Measurements from ENCODE around the gene GDF10.

The GDF10 gene

GRCh38 chr10:47291682-47292081, 8.3 kb upstream of the GDF10 start:
- Histone ChIP-seq H3K4me1 (ENCODE audit: control insufficient read depth in 1 of 2, insufficient read depth in 2 of 2, low read length in 2 of 2) (no peaks in the 10 kb centered on the region), H3K27me3 (ENCODE audit: control insufficient read depth in 1 of 2, insufficient read depth in 2 of 2, low read length in 2 of 2) (peaks cover 0 to 3% of the 10 kb centered on the region in 2 donors), H3K27ac (ENCODE audit: low read depth, low read length) (no peak overlapping the region), H3K36me3 (ENCODE audit: control insufficient read depth in 1 of 2, insufficient read depth in 2 of 2, low read length in 2 of 2) (no peaks in the 10 kb centered on the region), H3K9me3 (ENCODE audit: control insufficient read depth in 1 of 2, low read length in 2 of 2) (no peaks in the 10 kb centered on the region), H3K4me3 (ENCODE audit: low read depth in 1 of 2, low read length in 2 of 2) (no peak overlapping the region), H3K9ac (ENCODE audit: low read depth in 1 of 2, low read length in 2 of 2) (no peak overlapping the region)

- H3K9ac ChIP-seq (ENCODE audit: low read depth in 1 of 2, low read length in 2 of 2), result no peak overlapping the region
Measured at GRCh38 chr10:47294057-47294456, 5.9 kb upstream of the GDF10 start.

GRCh38 chr10:47294501-47294900, 5.5 kb upstream of the GDF10 start:
- no peak overlapping the region for H3K4me3 ChIP-seq (ENCODE audit: low read depth in 1 of 2, low read length in 2 of 2)
- no peaks in the 10 kb centered on the region for H3K9me3 ChIP-seq (ENCODE audit: control insufficient read depth in 1 of 2, low read length in 2 of 2)
- no peak overlapping the region for H3K9ac ChIP-seq (ENCODE audit: low read depth in 1 of 2, low read length in 2 of 2)
- H3K27me3 ChIP-seq (ENCODE audit: control insufficient read depth in 1 of 2, insufficient read depth in 2 of 2, low read length in 2 of 2), result peaks cover 5 to 23% of the 10 kb centered on the region in 2 donors
- no peak overlapping the region for H3K27ac ChIP-seq (ENCODE audit: low read depth, low read length)
- H3K36me3 ChIP-seq (ENCODE audit: control insufficient read depth in 1 of 2, insufficient read depth in 2 of 2, low read length in 2 of 2), result no peaks in the 10 kb centered on the region
- H3K4me1 ChIP-seq (ENCODE audit: control insufficient read depth in 1 of 2, insufficient read depth in 2 of 2, low read length in 2 of 2), result no peaks in the 10 kb centered on the region

More at GRCh38 chr10:47294057-47294456, 5.9 kb upstream of the GDF10 start:
- no peaks in the 10 kb centered on the region for H3K4me1 ChIP-seq (ENCODE audit: control insufficient read depth in 1 of 2, insufficient read depth in 2 of 2, low read length in 2 of 2)
- H3K27me3 ChIP-seq (ENCODE audit: control insufficient read depth in 1 of 2, insufficient read depth in 2 of 2, low read length in 2 of 2), result peaks cover 3 to 19% of the 10 kb centered on the region in 2 donors
- no peaks in the 10 kb centered on the region for H3K36me3 ChIP-seq (ENCODE audit: control insufficient read depth in 1 of 2, insufficient read depth in 2 of 2, low read length in 2 of 2)
- H3K27ac ChIP-seq (ENCODE audit: low read depth, low read length), result no peak overlapping the region
- H3K9me3 ChIP-seq (ENCODE audit: control insufficient read depth in 1 of 2, low read length in 2 of 2), result no peaks in the 10 kb centered on the region
- no peak overlapping the region for H3K4me3 ChIP-seq (ENCODE audit: low read depth in 1 of 2, low read length in 2 of 2)

- Histone ChIP-seq H3K4me1 (ENCODE audit: control insufficient read depth in 1 of 2, insufficient read depth in 2 of 2, low read length in 2 of 2) (no peaks in the 10 kb centered on the region), H3K4me3 (ENCODE audit: low read depth in 1 of 2, low read length in 2 of 2) (no peak overlapping the region), H3K9me3 (ENCODE audit: control insufficient read depth in 1 of 2, low read length in 2 of 2) (no peaks in the 10 kb centered on the region), H3K9ac (ENCODE audit: low read depth in 1 of 2, low read length in 2 of 2) (no peak overlapping the region), H3K36me3 (ENCODE audit: control insufficient read depth in 1 of 2, insufficient read depth in 2 of 2, low read length in 2 of 2) (no peaks in the 10 kb centered on the region), H3K27ac (ENCODE audit: low read depth, low read length) (no peak overlapping the region), H3K27me3 (ENCODE audit: control insufficient read depth in 1 of 2, insufficient read depth in 2 of 2, low read length in 2 of 2) (peaks cover 12 to 28% of the 10 kb centered on the region in 2 donors)
Measured at GRCh38 chr10:47295411-47295810, 4.6 kb upstream of the GDF10 start.

GRCh38 chr10:47296156-47296894, 3.7 kb upstream of the GDF10 start:
- H3K9ac ChIP-seq (ENCODE audit: low read depth in 1 of 2, low read length in 2 of 2), result no peak overlapping the region
- peaks cover 21 to 35% of the 10 kb centered on the region in 2 donors for H3K27me3 ChIP-seq (ENCODE audit: control insufficient read depth in 1 of 2, insufficient read depth in 2 of 2, low read length in 2 of 2)
- no peaks in the 10 kb centered on the region for H3K9me3 ChIP-seq (ENCODE audit: control insufficient read depth in 1 of 2, low read length in 2 of 2)
- no peaks in the 10 kb centered on the region for H3K36me3 ChIP-seq (ENCODE audit: control insufficient read depth in 1 of 2, insufficient read depth in 2 of 2, low read length in 2 of 2)
- no peak overlapping the region for H3K27ac ChIP-seq (ENCODE audit: low read depth, low read length)
- H3K4me1 ChIP-seq (ENCODE audit: control insufficient read depth in 1 of 2, insufficient read depth in 2 of 2, low read length in 2 of 2), result no peaks in the 10 kb centered on the region
- H3K4me3 ChIP-seq (ENCODE audit: low read depth in 1 of 2, low read length in 2 of 2), result no peak overlapping the region

- peaks cover 22 to 41% of the 10 kb centered on the region in 2 donors for H3K27me3 ChIP-seq (ENCODE audit: control insufficient read depth in 1 of 2, insufficient read depth in 2 of 2, low read length in 2 of 2)
- H3K4me3 ChIP-seq (ENCODE audit: low read depth in 1 of 2, low read length in 2 of 2), result no peak overlapping the region
- H3K36me3 ChIP-seq (ENCODE audit: control insufficient read depth in 1 of 2, insufficient read depth in 2 of 2, low read length in 2 of 2), result no peaks in the 10 kb centered on the region
- H3K27ac ChIP-seq (ENCODE audit: low read depth, low read length), result no peak overlapping the region
- H3K9ac ChIP-seq (ENCODE audit: low read depth in 1 of 2, low read length in 2 of 2), result no peak overlapping the region
- no peaks in the 10 kb centered on the region for H3K4me1 ChIP-seq (ENCODE audit: control insufficient read depth in 1 of 2, insufficient read depth in 2 of 2, low read length in 2 of 2)
- no peaks in the 10 kb centered on the region for H3K9me3 ChIP-seq (ENCODE audit: control insufficient read depth in 1 of 2, low read length in 2 of 2)
Measured at GRCh38 chr10:47296941-47297340, 3.1 kb upstream of the GDF10 start.

- Histone ChIP-seq H3K9me3 (ENCODE audit: control insufficient read depth in 1 of 2, low read length in 2 of 2) (no peaks in the 10 kb centered on the region), H3K27ac (ENCODE audit: low read depth, low read length) (no peak overlapping the region), H3K4me1 (ENCODE audit: control insufficient read depth in 1 of 2, insufficient read depth in 2 of 2, low read length in 2 of 2) (no peaks in the 10 kb centered on the region), H3K27me3 (ENCODE audit: control insufficient read depth in 1 of 2, insufficient read depth in 2 of 2, low read length in 2 of 2) (peaks cover 22 to 52% of the 10 kb centered on the region in 2 donors), H3K4me3 (ENCODE audit: low read depth in 1 of 2, low read length in 2 of 2) (no peak overlapping the region), H3K36me3 (ENCODE audit: control insufficient read depth in 1 of 2, insufficient read depth in 2 of 2, low read length in 2 of 2) (no peaks in the 10 kb centered on the region), H3K9ac (ENCODE audit: low read depth in 1 of 2, low read length in 2 of 2) (no peak overlapping the region)
Measured at GRCh38 chr10:47297866-47298540, 2.0 kb upstream of the GDF10 start.

GRCh38 chr10:47298715-47299114, 1.3 kb upstream of the GDF10 start:
- Histone ChIP-seq H3K27me3 (ENCODE audit: control insufficient read depth in 1 of 2, insufficient read depth in 2 of 2, low read length in 2 of 2) (peaks cover 19 to 59% of the 10 kb centered on the region in 2 donors), H3K36me3 (ENCODE audit: control insufficient read depth in 1 of 2, insufficient read depth in 2 of 2, low read length in 2 of 2) (no peaks in the 10 kb centered on the region), H3K9ac (ENCODE audit: low read depth in 1 of 2, low read length in 2 of 2) (no peak overlapping the region), H3K9me3 (ENCODE audit: control insufficient read depth in 1 of 2, low read length in 2 of 2) (no peaks in the 10 kb centered on the region), H3K4me3 (ENCODE audit: low read depth in 1 of 2, low read length in 2 of 2) (no peak overlapping the region), H3K4me1 (ENCODE audit: control insufficient read depth in 1 of 2, insufficient read depth in 2 of 2, low read length in 2 of 2) (no peaks in the 10 kb centered on the region), H3K27ac (ENCODE audit: low read depth, low read length) (no peak overlapping the region)

GRCh38 chr10:47300429-47300931, 483 bp downstream of the GDF10 start:
- H3K9ac ChIP-seq (ENCODE audit: low read depth in 1 of 2, low read length in 2 of 2), result no peak overlapping the region
- H3K27ac ChIP-seq (ENCODE audit: low read depth, low read length), result no peak overlapping the region
- H3K4me1 ChIP-seq (ENCODE audit: control insufficient read depth in 1 of 2, insufficient read depth in 2 of 2, low read length in 2 of 2), result no peaks in the 10 kb centered on the region
- H3K27me3 ChIP-seq (ENCODE audit: control insufficient read depth in 1 of 2, insufficient read depth in 2 of 2, low read length in 2 of 2), result peaks cover 19 to 60% of the 10 kb centered on the region in 2 donors
- no peaks in the 10 kb centered on the region for H3K9me3 ChIP-seq (ENCODE audit: control insufficient read depth in 1 of 2, low read length in 2 of 2)
- H3K4me3 ChIP-seq (ENCODE audit: low read depth in 1 of 2, low read length in 2 of 2), result peak overlapping the region in 1 of 2 donors; percentile 28
- H3K36me3 ChIP-seq (ENCODE audit: control insufficient read depth in 1 of 2, insufficient read depth in 2 of 2, low read length in 2 of 2), result no peaks in the 10 kb centered on the region

GRCh38 chr10:47301833-47302232, 1.8 kb downstream of the GDF10 start:
- Histone ChIP-seq H3K36me3 (ENCODE audit: control insufficient read depth in 1 of 2, insufficient read depth in 2 of 2, low read length in 2 of 2) (no peaks in the 10 kb centered on the region), H3K9me3 (ENCODE audit: control insufficient read depth in 1 of 2, low read length in 2 of 2) (no peaks in the 10 kb centered on the region), H3K4me3 (ENCODE audit: low read depth in 1 of 2, low read length in 2 of 2) (no peak overlapping the region), H3K27me3 (ENCODE audit: control insufficient read depth in 1 of 2, insufficient read depth in 2 of 2, low read length in 2 of 2) (peaks cover 19 to 69% of the 10 kb centered on the region in 2 donors), H3K9ac (ENCODE audit: low read depth in 1 of 2, low read length in 2 of 2) (no peak overlapping the region), H3K4me1 (ENCODE audit: control insufficient read depth in 1 of 2, insufficient read depth in 2 of 2, low read length in 2 of 2) (no peaks in the 10 kb centered on the region), H3K27ac (ENCODE audit: low read depth, low read length) (no peak overlapping the region)
